Measurements from ENCODE around the gene CWH43.
A peak's percentile ranks its signal among the peaks of the same experiment; 100 is the strongest.
"Not testable (repeated sequence)": the region's sequence is repeated elsewhere in the genome, so short reads cannot be mapped to it uniquely, and the experiment has no call there.

CWH43 gene

DNA sequence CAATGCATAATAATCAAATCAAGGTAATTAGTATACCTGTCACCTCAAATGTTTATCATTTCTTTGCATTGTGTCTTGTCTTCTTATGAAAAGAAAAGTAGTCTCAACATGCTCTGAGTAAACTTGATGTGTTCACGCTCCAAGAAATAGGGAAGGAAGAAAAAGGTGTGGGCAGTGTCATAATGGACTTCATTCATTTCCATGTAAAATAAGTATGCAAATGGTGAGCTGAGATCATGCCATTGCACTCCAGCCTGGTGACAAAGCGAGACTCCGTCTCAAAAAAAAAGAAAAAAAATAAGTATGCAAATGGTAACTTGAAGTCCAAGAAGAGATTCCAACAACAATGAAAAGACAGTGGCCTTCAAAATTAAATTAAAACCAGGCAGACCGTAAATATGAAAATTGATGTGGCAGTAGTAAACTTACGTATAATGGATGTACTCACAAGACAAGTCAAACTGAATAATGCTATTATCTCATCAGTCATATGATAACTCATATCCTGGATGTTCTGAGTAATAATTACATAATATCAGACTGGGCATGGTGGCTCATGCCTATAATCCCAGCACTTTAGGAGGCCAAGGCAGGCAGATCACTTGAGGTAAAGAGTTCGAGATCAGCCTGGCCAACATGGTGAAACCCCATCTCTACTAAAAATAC is 6.0 kb upstream of the CWH43 start:
- DNase-seq = no peak

- DNase-seq = not testable (repeated sequence)
Observed at GRCh38 chr4:48984005-48984404, 2.1 kb upstream of the CWH43 start.

DNA sequence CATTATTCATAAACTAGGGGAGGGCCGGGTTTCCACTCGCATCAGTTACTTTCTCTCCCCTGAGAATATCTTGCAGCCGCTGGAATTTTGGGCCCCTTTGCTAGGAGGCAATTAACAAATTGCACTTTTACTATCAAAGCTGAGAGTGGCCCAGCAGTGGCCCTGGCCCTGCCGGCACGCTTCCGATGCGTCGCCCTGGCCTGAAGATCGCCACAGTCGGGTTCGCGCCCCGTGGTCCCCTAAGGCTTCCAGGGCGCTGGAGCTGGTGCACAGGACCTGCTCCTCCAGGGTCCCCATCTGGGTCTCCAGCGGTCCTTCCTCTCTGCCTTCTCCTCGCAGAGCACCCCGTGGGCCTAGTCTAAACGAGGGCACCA is 486 bp upstream of the CWH43 start:
- no peak for DNase-seq

- no peak for DNase-seq
Observed at GRCh38 chr4:48986654-48987164, 634 bp downstream of the CWH43 start.

DNA sequence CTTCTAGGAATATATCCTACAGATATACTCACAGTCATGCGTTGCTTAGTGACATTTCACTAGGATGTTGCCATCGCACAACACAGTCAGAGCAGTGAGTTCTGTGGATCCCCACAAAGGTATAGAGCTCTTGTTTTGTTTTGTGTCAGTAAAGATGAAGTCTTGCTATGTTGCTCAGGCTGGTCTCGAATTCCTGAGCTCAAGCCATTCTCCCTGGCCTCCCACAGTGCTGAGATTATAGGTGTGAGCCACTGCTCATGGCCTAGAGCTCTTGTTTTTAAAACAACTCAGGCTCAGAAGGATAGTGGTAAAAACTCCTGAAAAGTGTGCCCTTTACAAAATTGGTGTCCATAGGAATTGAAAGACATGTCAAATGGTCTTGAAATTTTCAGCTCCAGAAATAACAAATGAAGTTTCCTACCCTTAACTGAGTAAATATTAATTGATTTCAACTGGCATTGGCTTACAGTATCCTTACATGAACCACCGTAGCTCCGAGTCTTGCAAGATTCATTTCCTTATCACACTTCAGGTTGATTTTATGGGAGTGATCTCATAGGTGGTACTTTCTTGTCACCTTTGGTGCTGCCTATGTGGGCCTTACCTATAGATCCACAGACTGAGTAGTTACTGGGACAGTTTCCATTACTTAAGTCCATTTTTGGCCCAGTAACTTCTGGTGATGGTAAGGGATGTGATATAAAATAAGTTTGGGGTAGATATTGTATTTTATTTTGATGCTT is 3.6 kb downstream of the CWH43 start:
- no peak for DNase-seq

GRCh38 chr4:48991357-48991756 is 5.3 kb downstream of the CWH43 start:
- no peak for DNase-seq

- no peak for DNase-seq
Observed at GRCh38 chr4:48997962-48998361, 11.9 kb downstream of the CWH43 start.

DNA sequence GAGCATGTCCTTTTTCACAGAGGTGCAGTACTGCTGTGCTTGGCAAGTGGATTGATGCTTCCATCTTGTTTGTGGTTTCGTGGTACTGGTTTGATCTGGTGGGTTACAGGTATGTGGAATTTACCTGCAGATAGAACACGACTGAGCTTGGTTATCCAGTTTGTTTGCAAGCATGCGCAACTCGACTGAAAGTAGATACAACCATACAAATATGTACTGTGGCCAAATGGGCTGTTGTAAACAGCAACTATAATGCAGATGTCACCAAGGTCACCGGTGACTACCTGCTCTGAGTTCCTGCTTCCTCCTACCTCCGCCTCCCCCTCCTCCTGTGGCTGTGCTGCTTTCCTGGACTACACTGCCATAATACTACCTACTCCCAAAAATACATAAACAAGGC is 12.4 kb downstream of the CWH43 start:
- DNase-seq = no peak

DNA sequence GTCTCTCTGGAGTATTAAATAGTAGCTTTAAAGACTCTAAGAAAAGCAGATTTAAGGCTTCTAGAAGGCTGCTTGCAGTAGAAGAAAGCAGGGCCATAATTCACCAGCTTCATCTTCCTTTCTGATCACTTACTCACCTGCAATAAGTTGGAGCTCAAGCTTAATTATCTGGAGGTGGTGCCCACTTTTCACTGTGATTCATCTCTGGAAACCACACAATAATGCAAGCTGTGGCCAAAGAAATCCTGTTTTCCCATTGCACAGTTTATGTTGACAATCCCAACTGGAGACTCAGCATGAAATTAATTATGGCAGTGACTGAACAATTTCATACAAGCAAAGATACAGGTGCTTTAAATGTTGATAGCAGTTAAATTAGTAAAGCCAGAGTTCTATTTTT is 14.7 kb downstream of the CWH43 start:
- no peak for DNase-seq

DNA sequence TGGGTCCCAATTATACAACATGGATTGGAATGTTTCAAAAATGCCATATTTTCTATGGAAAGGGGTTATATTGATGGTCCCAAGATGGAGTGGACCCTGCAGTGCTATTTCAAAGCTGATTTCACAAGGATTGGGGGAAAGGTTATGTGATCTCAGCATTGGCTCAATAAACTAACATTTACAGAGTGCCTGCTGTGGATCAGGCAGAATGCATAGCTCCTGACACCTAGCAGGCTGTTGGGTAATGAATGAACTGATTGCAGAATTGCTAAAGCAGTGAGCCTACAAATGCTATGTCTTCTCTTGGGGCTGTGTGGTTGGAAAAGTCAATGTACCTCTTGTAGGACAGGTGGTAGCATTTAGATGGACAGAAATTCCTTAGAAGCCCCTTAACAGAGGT is 16.9 kb downstream of the CWH43 start:
- DNase-seq = no peak

DNA sequence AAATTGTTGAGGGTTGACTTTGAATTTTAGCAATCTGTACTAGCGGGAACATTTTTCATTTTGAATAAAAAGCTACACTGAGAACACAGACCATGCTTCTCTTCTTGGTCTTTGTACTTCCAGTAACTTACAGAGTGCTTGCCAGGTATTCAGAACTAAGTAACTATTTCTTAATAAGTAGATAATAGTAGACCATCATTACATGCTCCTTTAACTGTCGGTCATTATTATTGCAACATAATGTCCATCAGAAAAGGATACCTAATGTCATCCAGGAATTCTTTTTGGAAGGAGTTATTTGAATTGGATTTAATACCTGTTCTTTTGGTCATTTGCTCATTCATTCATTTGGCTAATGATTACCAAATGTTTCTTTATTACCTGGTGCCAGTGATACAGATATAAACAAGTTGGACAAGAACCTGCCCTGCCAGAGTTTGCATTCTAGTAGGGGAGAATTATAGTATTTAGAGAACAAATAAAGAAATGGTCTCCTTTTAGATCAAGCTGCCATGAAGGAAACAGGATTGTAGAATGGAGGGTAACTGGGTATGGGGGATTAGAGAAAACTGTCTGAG is 32.7 kb downstream of the CWH43 start:
- DNase-seq = no peak

DNA sequence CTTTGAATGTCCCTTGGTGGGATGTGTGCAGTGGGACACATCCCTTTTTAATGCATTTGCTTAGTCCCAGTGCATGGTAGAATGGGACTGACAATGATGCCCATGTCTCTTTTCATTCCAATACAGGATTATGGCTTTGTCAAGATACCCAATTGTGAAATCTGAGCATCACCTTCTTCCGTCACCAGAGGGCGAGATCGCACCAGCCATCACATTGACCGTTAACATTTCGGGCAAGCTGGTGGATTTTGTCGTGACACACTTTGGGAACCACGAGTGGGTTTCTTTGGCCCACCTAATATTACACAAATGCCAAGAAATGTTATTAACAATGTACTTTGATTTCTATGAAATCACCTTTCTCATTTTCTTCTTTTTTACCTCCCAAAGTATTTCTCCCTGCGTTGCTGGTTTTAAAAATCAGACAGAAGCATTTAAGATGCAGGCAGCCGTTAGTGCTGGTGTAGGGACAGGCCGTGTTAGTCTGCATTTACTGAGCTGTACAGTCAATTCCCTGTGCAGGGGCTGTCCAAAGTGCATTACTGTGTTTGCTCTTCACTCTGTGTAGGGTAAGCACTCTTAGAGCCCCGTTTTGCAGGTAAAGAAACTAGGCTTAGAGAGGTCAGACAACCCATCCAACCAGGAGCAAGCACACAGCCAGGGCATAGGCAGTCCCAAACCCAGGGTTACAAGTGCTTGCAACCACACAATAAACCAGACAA is 46.5 kb downstream of the CWH43 start:
- DNase-seq = peak; percentile 6 to 26

DNA sequence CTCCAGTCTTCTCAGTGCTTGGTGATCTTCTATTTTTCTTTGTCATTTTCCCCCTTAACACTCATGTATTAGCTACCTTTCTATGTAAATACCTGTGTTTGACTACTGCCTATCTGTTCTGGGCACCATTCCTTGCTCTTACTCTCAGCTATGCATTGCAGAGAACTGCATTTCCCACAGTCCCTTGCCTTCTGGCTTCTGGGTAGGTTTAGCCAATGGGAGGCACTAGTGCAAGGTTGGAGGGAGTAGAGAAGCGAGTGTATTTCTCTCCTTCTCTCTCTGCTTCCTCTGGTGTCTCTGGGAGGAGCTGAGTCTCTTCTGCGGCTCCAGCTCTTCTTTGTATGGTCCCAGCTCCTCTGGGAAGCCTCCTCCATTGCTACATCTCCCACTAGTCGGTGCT is 50.5 kb downstream of the CWH43 start:
- DNase-seq = no peak

DNA sequence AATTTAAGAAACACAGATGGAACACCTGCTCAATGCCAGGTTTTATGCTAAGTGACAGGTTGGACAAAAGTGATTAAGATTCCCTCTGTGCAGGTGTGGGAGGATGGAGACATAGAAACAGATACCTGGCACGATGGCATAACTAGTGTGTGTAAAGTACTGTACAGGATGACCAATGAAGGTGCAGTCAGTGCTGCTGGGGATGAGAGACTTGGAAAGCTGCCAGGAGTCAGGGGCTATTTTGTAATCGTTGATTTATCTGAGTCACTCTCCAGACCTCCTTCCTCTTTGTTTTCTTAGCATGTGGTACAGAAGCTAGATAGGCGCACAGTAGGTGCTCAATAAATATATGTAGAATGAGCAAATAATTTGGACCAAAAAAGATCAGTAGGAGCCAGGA is 58.2 kb downstream of the CWH43 start:
- DNase-seq = no peak

GRCh38 chr4:49058306-49058705 is 72.2 kb downstream of the CWH43 start:
- DNase-seq = no peak

DNA sequence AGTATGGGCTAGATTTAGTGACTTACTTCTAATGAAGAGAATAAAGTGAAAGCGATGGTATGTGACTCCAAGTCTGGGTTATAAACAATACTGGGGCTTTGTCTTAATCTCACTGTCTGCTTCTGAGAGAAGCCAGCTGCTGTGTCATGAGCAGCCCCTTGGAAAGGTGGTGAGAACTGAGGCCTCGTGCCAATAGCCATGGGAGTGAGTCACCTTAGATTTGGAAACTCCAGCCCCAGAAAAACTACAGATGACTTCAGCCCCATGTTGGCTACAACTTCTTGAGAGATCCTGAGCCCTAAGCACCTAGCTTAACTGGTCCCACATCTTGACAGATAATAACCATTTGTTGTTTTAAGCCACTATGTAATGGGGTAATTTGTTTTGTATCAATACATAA is 77.6 kb downstream of the CWH43 start:
- DNase-seq = no peak

DNA sequence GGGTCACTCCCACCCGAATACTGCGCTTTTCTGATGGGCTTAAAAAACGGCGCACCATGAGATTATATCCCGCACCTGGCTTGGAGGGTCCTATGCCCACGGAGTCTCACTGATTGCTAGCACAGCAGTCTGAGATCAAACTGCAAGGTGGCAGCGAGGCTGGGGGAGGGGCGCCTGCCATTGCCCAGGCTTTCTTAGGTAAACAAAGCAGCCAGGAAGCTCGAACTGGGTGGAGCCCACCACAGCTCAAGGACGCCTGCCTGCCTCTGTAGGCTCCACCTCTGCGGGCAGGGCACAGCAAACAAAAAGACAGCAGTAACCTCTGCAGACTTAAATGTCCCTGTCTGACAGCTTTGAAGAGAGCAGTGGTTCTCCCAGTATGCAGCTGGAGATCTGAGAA is 86.1 kb downstream of the CWH43 start:
- not testable (repeated sequence) for DNase-seq

- DNase-seq = not testable (repeated sequence)
Observed at GRCh38 chr4:49091883-49092282, 105.8 kb downstream of the CWH43 start.

- not testable (repeated sequence) for DNase-seq
Observed at GRCh38 chr4:49092608-49093135, 106.6 kb downstream of the CWH43 start.

GRCh38 chr4:49096215-49096614 is 110.1 kb downstream of the CWH43 start:
- DNase-seq = not testable (repeated sequence)

DNA sequence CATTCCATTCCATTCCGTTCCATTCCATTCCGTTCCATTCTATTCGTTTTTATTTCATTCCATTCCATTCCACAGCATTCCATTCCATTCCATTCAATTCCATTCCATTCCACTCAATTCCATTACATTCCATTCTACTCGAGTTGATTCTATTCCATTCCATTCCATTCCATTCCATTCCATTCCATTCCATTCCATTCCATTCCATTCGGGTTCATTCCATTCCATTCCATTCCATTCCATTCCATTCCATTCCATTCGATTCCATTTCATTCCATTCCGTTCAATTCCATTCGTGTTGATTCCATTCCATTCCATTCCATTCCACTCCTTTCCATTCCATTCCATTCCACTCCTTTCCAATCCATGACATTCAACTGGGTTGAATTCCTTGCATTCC is 110.6 kb downstream of the CWH43 start:
- DNase-seq = not testable (repeated sequence)

DNA sequence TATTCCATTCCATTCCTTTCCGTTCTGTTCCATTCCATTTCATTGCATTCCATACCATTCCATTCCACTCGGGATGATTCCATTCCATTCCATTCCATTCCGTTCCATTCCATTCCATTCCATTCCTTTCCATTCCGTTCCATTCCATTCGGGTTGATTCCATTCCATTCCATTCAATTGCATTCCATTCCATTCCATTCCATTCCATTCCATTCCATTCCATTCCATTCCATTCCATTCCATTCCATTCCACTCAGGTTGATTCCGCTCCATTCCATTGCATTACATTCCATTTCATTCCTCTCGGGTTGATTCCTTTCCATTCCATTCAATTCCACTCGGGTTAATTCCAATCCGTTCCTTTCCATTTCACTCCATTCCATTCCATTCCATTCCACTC is 111.0 kb downstream of the CWH43 start:
- DNase-seq = not testable (repeated sequence)

DNA sequence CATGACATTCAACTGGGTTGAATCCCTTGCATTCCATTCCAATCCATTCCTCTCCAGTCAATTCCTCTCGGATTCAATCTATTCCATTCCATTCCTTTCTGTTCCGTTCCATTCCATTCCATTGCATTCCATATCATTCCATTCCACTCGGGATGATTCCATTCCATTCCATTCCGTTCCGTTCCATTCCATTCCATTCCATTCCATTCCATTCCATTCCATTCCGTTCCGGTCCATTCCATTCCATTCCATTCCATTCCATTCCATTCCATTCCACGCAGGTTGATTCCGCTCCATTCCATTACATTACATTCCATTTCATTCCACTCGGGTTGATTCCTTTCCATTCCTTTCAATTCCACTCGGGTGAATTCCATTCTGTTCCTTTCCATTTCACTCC is 111.4 kb downstream of the CWH43 start:
- not testable (repeated sequence) for DNase-seq
